Cerebellar cortex (tissue), 1 donor: Measurements from ENCODE around the gene CPVL.

ENCODE experiments used
- DNase-seq: peaks from one replicate; pipeline ENCODE4 v3.0.0-alpha.2; 2015; ENCODE audit warnings: low spot score

Gene CPVL

GRCh38 chr7:28973591-28973990 is 172.7 kb downstream of the CPVL start:
- DNase-seq = no peak

DNA sequence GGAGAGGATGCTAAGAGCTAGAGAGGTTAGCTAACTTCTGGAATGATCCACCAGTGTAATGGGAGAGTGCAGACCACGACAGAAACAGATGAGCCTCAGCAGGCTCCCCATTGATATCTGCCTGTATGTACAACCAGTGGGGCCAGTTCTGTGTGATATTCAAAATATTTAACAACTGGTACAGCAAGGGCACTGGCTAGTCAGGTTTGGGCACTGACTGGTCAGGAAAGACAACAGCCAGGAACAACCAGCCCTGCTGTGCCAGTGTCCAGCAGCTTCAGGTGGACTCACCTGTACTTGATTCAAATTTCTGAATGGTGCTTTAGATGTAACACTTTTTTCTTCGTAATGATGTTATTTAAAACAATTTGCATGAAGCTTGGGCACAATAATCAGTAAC is 182.3 kb downstream of the CPVL start:
- DNase-seq = no peak

GRCh38 chr7:28961972-28962371 is 184.4 kb downstream of the CPVL start:
- no peak for DNase-seq

GRCh38 chr7:28960071-28960840 is 186.1 kb downstream of the CPVL start:
- DNase-seq = no peak

- no peak for DNase-seq
Measured at GRCh38 chr7:28958980-28959347, 187.4 kb downstream of the CPVL start.

DNA sequence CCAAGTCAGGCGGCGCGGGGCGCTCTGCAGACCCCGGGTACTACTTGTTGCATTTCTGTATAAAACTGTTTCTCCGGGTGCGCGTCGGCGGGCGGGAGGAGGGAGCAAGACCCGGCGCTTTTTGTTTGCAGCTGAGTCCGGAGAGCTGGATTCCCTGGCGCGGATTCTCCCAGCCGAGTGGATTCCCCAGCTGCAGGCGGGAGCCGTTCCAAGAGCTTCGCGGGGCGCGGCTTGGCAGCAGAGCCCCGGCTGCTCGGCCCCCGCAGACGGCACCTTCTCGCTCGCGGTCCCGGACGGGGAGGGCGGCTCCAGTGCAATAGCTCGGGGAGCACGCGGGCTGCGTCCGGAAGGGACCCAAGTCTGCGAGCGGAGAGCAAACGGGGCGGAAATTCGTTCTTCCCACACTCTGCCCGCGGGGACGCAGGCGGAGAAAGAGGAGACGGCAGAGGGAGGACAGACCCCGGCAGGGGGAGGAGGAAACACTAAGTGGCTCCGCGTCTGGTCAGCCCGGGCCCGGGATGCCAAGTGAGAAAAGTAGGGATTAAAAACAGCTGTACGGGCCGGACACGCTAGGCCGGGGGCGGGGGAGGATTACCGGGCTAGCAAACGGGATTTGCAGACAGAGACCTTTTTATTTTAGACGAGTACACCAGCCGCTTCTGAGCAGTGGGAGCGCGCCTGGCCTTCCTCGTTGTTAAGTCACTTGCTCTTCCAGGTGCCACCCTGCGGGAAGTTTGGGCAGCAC is 187.9 kb downstream of the CPVL start, which contains the start of gene TRIL:
TSS of gene TRIL (minus strand) at position 96 of the 745 bp plus-strand sequence. CDS start 284 bp downstream, outside the sequence.
- DNase-seq = no peak

GRCh38 chr7:28957751-28958234 is 188.5 kb downstream of the CPVL start:
- DNase-seq = no peak

GRCh38 chr7:28957064-28957750 is 189.1 kb downstream of the CPVL start:
- no peak for DNase-seq

- DNase-seq = peak; percentile 24
Measured at GRCh38 chr7:28956608-28957063, 189.7 kb downstream of the CPVL start.

DNA sequence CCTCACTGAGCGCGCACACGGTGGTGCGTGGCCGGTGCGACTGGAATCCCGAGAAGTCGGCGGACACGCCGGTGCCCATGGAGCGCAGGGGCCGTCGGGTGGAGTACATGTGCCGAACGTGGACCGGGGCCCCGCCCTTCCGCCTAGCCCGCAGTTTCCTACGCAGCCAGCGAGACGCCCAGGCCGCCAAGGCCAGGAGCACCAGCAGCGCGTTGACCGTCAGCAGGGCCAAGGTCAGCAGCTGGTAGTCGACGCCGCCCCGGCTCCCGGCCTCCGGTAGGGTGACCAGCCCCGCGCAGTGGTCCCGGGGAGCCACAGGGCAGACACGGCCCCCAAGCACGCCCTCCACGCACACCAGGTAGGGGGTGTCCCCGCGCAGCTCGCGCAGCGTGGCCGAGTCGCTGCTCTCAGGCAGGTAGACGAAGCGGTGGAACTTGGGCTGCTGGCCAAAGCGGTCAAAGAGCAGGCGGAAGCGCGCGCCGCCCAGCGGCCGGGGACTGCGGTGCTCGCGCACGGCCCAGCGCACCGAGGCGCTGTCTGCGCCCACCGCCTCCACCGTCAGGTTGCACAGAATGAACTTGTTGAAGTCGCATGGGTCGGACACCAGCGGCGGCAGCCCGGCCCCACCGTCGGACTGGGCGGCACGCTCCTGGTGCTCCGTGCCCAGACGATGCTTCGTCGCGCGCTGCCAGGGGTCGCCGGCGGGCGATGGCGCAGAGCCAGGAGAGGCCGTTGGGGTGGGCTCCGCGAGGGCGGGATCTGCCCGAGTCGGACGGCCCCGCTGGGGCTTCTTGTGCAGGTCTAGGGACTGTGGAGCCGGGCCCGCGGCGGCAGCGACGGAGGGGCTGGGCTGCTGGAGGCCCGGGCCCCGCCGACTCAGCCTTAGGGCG is 190.4 kb downstream of the CPVL start:
- DNase-seq = no peak

DNA sequence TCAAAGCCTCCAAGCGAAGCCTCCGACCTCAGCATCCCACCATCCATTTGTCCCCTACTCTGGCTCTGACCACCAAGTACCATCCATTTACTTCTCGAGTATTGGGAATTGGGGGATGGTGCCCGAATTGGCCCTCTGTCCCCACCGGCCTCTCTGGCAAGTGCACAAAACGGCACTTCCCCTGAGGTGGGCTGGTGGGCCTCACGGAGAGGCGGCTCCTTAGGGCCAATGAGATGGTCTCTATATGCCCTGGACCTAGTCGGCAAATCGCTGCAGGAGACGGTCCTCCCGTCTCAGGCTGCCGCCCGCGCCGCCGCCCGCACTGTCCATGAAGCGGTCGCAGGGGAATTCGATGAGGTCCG is 191.0 kb downstream of the CPVL start:
- no peak for DNase-seq

DNA sequence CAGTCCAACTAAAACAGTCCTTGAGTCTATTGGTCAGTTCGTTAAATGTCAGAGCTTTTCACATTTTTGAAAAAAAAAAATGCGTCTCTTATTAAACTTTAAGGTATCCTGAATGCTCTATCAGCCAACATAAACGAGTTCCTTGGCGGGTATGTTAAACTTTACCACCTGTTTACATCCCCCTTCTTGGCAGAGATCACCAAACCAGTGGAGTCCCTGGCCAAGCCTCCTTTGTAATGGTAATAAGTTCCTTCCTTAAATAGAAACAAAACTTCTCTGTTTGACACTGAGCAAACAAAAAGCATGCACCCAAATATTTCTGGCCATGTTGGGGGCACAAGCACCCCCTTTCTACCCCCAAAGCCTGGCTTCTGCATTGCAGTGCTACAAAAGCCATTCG is 191.4 kb downstream of the CPVL start:
- DNase-seq = no peak

DNA sequence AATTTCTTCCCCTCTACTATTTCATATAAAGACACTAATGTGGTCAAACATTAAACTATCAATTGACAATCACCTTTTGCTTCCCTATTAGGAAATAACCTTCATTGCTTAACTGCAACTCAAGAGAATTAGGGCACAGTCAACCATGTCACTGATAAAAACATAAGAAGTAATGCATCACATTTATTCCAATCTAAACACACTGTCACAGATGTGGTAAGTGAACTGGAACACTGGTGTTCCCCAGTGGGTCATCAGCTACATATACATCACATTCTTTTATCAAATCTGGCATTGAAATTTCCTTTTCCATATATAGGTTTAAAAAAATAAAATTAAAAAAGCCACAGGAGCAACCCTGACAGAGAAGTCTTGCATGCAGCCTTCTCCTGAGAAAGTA is 191.9 kb downstream of the CPVL start:
- no peak for DNase-seq

DNA sequence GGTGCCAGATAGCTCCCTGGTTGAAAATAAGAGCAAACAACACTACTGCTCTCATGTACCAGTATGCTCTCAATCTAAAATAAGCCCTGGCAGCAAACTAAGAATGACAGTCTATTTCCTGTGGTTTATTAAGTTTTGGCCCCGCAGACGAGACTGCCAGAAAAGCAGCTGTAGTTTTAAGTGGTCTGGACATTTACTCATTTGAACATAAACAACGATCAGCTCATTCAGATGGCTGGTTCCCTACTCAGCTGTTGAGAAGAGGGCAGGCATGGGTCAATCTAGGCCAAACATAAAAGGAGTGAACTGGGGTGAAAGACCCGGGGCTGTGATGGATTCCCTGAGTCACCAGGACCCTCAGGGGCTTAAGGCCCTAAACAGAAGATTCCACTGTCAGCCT is 192.7 kb downstream of the CPVL start:
- DNase-seq = no peak
